Mesendoderm (in vitro differentiated cells): ENCODE measurements around the gene VPS29.

ENCODE experiments used
- DNase-seq: peaks from one replicate; pipeline ENCODE4 v3.0.0; 2013
- H2AK5ac ChIP-seq: 2 replicates; pipeline ENCODE4 v1.6.1; 2013; ENCODE audit warnings: low read length, inconsistent platforms
- H2BK120ac ChIP-seq: 2 replicates; pipeline ENCODE4 v1.6.1; 2013; ENCODE audit warnings: low read depth, mild to moderate bottlenecking, low read length, moderate library complexity, mixed read lengths
- H2BK15ac ChIP-seq: replicated peaks from 2 replicates; pipeline ENCODE4 v1.6.1; 2013; ENCODE audit warnings: low read depth, mild to moderate bottlenecking, moderate library complexity
- H2BK5ac ChIP-seq: 2 replicates; pipeline ENCODE4 v1.6.1; 2013; ENCODE audit warnings: low read length, inconsistent platforms
- H3K18ac ChIP-seq: 2 replicates; pipeline ENCODE4 v1.6.1; 2013; ENCODE audit warnings: mild to moderate bottlenecking, low read length, mixed read lengths
- H3K23ac ChIP-seq: one replicate; pipeline ENCODE4 v1.6.1; 2013; ENCODE audit warnings: low read length
- H3K27ac ChIP-seq: 2 replicates; pipeline ENCODE4 v1.5.1; 2013; ENCODE audit warnings: low read depth, mild to moderate bottlenecking, inconsistent platforms, low read length, moderate library complexity
- H3K27me3 ChIP-seq: 2 replicates; pipeline ENCODE4 v1.6.1; 2013; ENCODE audit warnings: low read length, control low read depth, mild to moderate bottlenecking, inconsistent platforms; ENCODE audit not compliant: insufficient read depth, poor library complexity
- H3K36me3 ChIP-seq: 2 replicates; pipeline ENCODE4 v1.6.1; 2013; ENCODE audit warnings: low read length, inconsistent platforms; ENCODE audit not compliant: control insufficient read depth, insufficient read depth
- H3K4ac ChIP-seq: one replicate; pipeline ENCODE4 v1.6.1; 2013; ENCODE audit warnings: low read depth, mild to moderate bottlenecking, low read length, moderate library complexity
- H3K4me1 ChIP-seq: 2 replicates; pipeline ENCODE4 v1.6.1; 2013; ENCODE audit warnings: low read depth, low read length, inconsistent platforms; ENCODE audit not compliant: control insufficient read depth
- H3K4me2 ChIP-seq: 2 replicates; pipeline ENCODE4 v1.6.1; 2013; ENCODE audit warnings: low read length
- H3K4me3 ChIP-seq: 2 replicates; pipeline ENCODE4 v1.5.1; 2013; ENCODE audit warnings: mild to moderate bottlenecking, low read length
- H3K56ac ChIP-seq: one replicate; pipeline ENCODE4 v1.6.1; 2013; ENCODE audit warnings: low read length
- H3K79me1 ChIP-seq: 2 replicates; pipeline ENCODE4 v1.6.1; 2013; ENCODE audit warnings: low read length, inconsistent platforms
- H3K79me2 ChIP-seq: 2 replicates; pipeline ENCODE4 v1.6.1; 2013; ENCODE audit warnings: mild to moderate bottlenecking, low read length; ENCODE audit not compliant: control insufficient read depth, insufficient read depth
- H3K9ac ChIP-seq: 2 replicates; pipeline ENCODE4 v1.6.1; 2013; ENCODE audit warnings: low read length, inconsistent platforms
- H4K5ac ChIP-seq: one replicate; pipeline ENCODE4 v1.6.1; 2013; ENCODE audit warnings: low read length
- H4K8ac ChIP-seq: one replicate; pipeline ENCODE4 v1.6.1; 2013; ENCODE audit warnings: low read depth, mild to moderate bottlenecking, control low read depth, low read length, moderate library complexity
- WGBS: extraction: QIAGEN DNeasy Blood & Tissue Kit; methylation state at CpG from one replicate; pipeline ENCODE4 v1.1.7; 2013; ENCODE audit warnings: low lambda C conversion rate, missing lambda C conversion rate; ENCODE audit not compliant: insufficient coverage; ENCODE audit errors: extremely low coverage; 5-methylcytosine and 5-hydroxymethylcytosine counted together

VPS29 gene

GRCh38 chr12:110538869-110539622 lies 37.1 kb upstream of the VPS29 start:
- Histone ChIP-seq H3K4me1 (no peaks in the 10 kb centered on the region), H3K27me3 (no peaks in the 10 kb centered on the region)

GRCh38 chr12:110537605-110538409 lies 35.9 kb upstream of the VPS29 start:
- no peak overlapping the region for H4K8ac ChIP-seq
- H3K4ac ChIP-seq: no peak overlapping the region
- DNase-seq: no peak
- no peaks in the 10 kb centered on the region for H3K4me1 ChIP-seq
- no CpG with 5 or more reads among the region's 9 CpGs for WGBS
- no peak overlapping the region for H4K5ac ChIP-seq
- H3K4me3 ChIP-seq: no peak overlapping the region
- H2AK5ac ChIP-seq: no peak overlapping the region
- no peak overlapping the region for H3K23ac ChIP-seq
- H3K79me1 ChIP-seq: no peaks in the 10 kb centered on the region
- H2BK15ac ChIP-seq: no peak overlapping the region
- no peak overlapping the region for H3K9ac ChIP-seq
- H3K36me3 ChIP-seq: peaks cover 4% of the 10 kb centered on the region
- H3K27me3 ChIP-seq: no peaks in the 10 kb centered on the region
- H3K4me2 ChIP-seq: no peak overlapping the region
- H3K79me2 ChIP-seq: no peaks in the 10 kb centered on the region
- H2BK120ac ChIP-seq: no peak overlapping the region
- no peak overlapping the region for H3K27ac ChIP-seq
- no peak overlapping the region for H3K18ac ChIP-seq
- H2BK5ac ChIP-seq: no peak overlapping the region
- H3K56ac ChIP-seq: no peak overlapping the region

More at GRCh38 chr12:110538869-110539622, 37.1 kb upstream of the VPS29 start:
- Histone ChIP-seq H3K4me3 (no peak overlapping the region), H4K5ac (no peak overlapping the region), H3K9ac (no peak overlapping the region), H3K79me1 (no peaks in the 10 kb centered on the region), H3K4me2 (no peak overlapping the region), H3K18ac (no peak overlapping the region), H2AK5ac (no peak overlapping the region), H3K36me3 (peaks cover 4% of the 10 kb centered on the region), H2BK5ac (no peak overlapping the region), H3K27ac (no peak overlapping the region), H3K23ac (no peak overlapping the region), H3K4ac (no peak overlapping the region), H4K8ac (no peak overlapping the region), H3K79me2 (no peaks in the 10 kb centered on the region), H3K56ac (no peak overlapping the region), H2BK120ac (no peak overlapping the region), H2BK15ac (no peak overlapping the region)
- no peak for DNase-seq
- WGBS: no CpG with 5 or more reads among the region's 5 CpGs

- DNase-seq: peak; percentile 18
- WGBS: no CpG with 5 or more reads among the region's 4 CpGs
Measured at GRCh38 chr12:110536834-110537604, 35.1 kb upstream of the VPS29 start.

GRCh38 chr12:110534811-110535210 lies 32.9 kb upstream of the VPS29 start:
- H2BK120ac ChIP-seq: no peak overlapping the region
- no peak for DNase-seq
- H3K4ac ChIP-seq: no peak overlapping the region
- no peak overlapping the region for H3K18ac ChIP-seq
- no peak overlapping the region for H3K23ac ChIP-seq
- no peak overlapping the region for H4K8ac ChIP-seq
- no peak overlapping the region for H3K4me2 ChIP-seq
- no peak overlapping the region for H2BK15ac ChIP-seq
- no peak overlapping the region for H2BK5ac ChIP-seq
- no peaks in the 10 kb centered on the region for H3K79me2 ChIP-seq
- H3K36me3 ChIP-seq: peaks cover 4% of the 10 kb centered on the region
- H2AK5ac ChIP-seq: no peak overlapping the region
- H4K5ac ChIP-seq: no peak overlapping the region
- no peaks in the 10 kb centered on the region for H3K27me3 ChIP-seq
- no CpG with 5 or more reads among the region's 6 CpGs for WGBS
- H3K4me3 ChIP-seq: no peak overlapping the region
- no peaks in the 10 kb centered on the region for H3K4me1 ChIP-seq
- H3K56ac ChIP-seq: no peak overlapping the region
- H3K79me1 ChIP-seq: no peaks in the 10 kb centered on the region
- no peak overlapping the region for H3K9ac ChIP-seq
- H3K27ac ChIP-seq: no peak overlapping the region

More at GRCh38 chr12:110536834-110537604, 35.1 kb upstream of the VPS29 start:
- no peak overlapping the region for H3K23ac ChIP-seq
- no peak overlapping the region for H2BK5ac ChIP-seq
- no peaks in the 10 kb centered on the region for H3K79me1 ChIP-seq
- no peak overlapping the region for H4K5ac ChIP-seq
- H3K36me3 ChIP-seq: peaks cover 4% of the 10 kb centered on the region
- H2BK120ac ChIP-seq: no peak overlapping the region
- H3K4me2 ChIP-seq: no peak overlapping the region
- H2AK5ac ChIP-seq: no peak overlapping the region
- no peak overlapping the region for H3K27ac ChIP-seq
- no peak overlapping the region for H3K18ac ChIP-seq
- H3K56ac ChIP-seq: no peak overlapping the region
- H3K79me2 ChIP-seq: no peaks in the 10 kb centered on the region
- no peak overlapping the region for H3K9ac ChIP-seq
- no peak overlapping the region for H3K4ac ChIP-seq
- H3K4me3 ChIP-seq: no peak overlapping the region
- H3K4me1 ChIP-seq: no peaks in the 10 kb centered on the region
- no peak overlapping the region for H2BK15ac ChIP-seq
- H3K27me3 ChIP-seq: no peaks in the 10 kb centered on the region
- no peak overlapping the region for H4K8ac ChIP-seq

- no peak overlapping the region for H2AK5ac ChIP-seq
- no peak overlapping the region for H3K56ac ChIP-seq
- H2BK15ac ChIP-seq: no peak overlapping the region
- H2BK120ac ChIP-seq: no peak overlapping the region
- H3K79me2 ChIP-seq: no peaks in the 10 kb centered on the region
- H3K36me3 ChIP-seq: peaks cover 4% of the 10 kb centered on the region
- H3K27ac ChIP-seq: no peak overlapping the region
- H2BK5ac ChIP-seq: no peak overlapping the region
- no peak overlapping the region for H3K9ac ChIP-seq
- H4K8ac ChIP-seq: no peak overlapping the region
- H3K23ac ChIP-seq: no peak overlapping the region
- no peak overlapping the region for H3K4me2 ChIP-seq
- no peaks in the 10 kb centered on the region for H3K79me1 ChIP-seq
- peak; percentile 39 for DNase-seq
- no peaks in the 10 kb centered on the region for H3K27me3 ChIP-seq
- no peak overlapping the region for H3K4me3 ChIP-seq
- H3K18ac ChIP-seq: no peak overlapping the region
- H3K4me1 ChIP-seq: no peaks in the 10 kb centered on the region
- H3K4ac ChIP-seq: no peak overlapping the region
- WGBS: no CpG with 5 or more reads among the region's 6 CpGs
- H4K5ac ChIP-seq: no peak overlapping the region
Measured at GRCh38 chr12:110533607-110534006, 31.7 kb upstream of the VPS29 start.
